LNCaP clone FGC (cell line): ENCODE data around the gene DLGAP1.
"Not testable (repeated sequence)": the region's sequence is repeated elsewhere in the genome, so short reads cannot be mapped to it uniquely, and the experiment has no call there.

ENCODE experiments used
- DNase-seq: peaks from one replicate; pipeline ENCODE4 v3.0.0-alpha.2; 2011; ENCODE audit warnings: low read depth
- H3K4me3 ChIP-seq: 2 replicates; pipeline ENCODE4 v1.5.1; 2011; ENCODE audit warnings: mild to moderate bottlenecking, low read depth, low read length, control low read depth
- TF ChIP-seq, protein P1 (sequence below): IDR thresholded peaks from 2 replicates; pipeline ENCODE4 v1.5.1; 2012; ENCODE audit warnings: mild to moderate bottlenecking; ENCODE audit not compliant: control insufficient read depth, insufficient read depth; ENCODE audit errors: extremely low read depth

The DLGAP1 gene

DNA sequence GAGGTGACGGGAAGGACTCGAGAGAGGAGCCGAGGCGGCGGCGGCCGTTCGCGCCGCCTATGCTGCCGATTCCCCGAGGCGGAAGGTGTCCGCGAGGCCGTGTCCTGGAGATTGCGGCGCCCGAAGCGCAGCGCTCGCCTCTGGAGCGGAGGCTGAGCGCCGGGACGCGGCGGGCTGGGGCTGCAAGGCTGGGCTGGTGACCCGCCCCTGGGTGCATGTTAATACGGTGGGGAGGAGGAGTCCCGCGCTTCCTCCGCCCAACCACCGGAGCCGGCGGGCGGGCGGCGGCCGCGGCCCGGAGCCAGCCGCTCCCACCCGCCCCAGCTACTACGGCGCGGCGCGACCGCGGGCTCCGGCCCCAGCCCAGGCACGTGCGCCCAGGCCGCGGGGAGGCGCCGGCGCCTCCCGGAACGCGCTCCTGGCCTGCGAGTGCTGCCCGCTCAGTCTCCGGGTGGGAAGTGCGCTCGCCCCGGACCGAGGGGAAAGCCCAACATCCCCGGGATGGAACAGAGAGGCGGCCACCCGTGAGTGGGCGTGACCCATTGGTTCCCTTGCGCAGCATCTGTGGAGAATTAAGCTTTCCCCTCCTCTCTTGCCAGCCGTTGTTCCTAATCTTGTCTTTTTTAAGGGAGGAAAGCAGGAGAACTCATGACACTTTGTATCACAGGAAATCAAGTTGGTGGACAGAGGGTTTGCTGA is at the start of gene DLGAP1:
Gene DLGAP1 (minus strand): TSS at position 195 of the 699 bp plus-strand sequence.
- TF ChIP-seq, protein P1, sequence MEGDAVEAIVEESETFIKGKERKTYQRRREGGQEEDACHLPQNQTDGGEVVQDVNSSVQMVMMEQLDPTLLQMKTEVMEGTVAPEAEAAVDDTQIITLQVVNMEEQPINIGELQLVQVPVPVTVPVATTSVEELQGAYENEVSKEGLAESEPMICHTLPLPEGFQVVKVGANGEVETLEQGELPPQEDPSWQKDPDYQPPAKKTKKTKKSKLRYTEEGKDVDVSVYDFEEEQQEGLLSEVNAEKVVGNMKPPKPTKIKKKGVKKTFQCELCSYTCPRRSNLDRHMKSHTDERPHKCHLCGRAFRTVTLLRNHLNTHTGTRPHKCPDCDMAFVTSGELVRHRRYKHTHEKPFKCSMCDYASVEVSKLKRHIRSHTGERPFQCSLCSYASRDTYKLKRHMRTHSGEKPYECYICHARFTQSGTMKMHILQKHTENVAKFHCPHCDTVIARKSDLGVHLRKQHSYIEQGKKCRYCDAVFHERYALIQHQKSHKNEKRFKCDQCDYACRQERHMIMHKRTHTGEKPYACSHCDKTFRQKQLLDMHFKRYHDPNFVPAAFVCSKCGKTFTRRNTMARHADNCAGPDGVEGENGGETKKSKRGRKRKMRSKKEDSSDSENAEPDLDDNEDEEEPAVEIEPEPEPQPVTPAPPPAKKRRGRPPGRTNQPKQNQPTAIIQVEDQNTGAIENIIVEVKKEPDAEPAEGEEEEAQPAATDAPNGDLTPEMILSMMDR: no peak
- H3K4me3 ChIP-seq: no peak within 1 kb of the TSS
- DNase-seq: no peak

DNA sequence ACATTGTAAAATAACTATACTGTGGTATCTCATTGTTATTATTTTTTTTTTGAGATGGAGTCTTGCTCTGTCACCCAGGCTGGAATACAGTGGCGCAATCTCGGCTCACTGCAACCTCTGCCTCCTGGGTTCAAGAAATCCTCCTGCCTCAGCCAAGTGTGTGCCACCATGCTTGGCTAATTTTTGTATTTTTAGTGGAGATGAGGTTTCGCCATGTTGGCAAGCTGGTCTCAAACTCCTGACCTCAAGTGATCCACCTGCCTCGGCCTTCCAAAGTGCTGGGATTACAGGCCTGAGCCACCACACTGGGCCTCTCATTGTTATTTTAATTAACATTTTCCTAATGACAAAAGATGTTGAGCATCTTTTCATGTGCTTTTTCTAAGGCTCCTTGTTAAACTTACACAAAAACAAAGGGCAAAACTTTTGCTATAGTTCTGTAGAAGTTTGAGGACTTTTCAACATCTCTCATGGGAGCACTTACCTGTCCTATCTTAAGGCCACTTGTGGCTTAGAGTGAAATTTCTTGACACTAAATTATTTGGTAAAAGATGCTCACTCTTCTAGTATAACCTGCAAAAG is 39.7 kb upstream of the DLGAP1 start:
- not testable (repeated sequence) for H3K4me3 ChIP-seq, DNase-seq

DNA sequence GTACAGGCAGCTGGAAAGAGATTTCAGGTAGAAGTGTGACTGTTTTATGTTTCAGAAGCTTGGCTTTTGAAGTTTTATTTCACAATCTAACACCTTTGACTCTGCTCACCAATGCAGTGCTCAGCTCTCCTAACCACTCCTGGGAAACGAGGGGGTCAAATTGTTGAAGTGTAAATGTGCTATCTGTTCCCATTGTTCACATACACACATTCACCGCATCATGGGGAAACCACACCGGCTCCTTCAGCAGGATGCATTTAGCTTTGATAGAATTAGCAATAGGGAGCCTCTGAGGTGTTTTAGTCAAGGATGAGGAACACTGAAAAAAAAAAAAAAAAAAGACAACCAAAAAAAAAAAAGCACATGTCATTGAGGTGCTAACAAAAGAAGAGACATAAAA is 13.4 kb upstream of the DLGAP1 start:
- H3K4me3 ChIP-seq: no peak overlapping the region
- TF ChIP-seq, protein P1: no peak
- no peak for DNase-seq

DNA sequence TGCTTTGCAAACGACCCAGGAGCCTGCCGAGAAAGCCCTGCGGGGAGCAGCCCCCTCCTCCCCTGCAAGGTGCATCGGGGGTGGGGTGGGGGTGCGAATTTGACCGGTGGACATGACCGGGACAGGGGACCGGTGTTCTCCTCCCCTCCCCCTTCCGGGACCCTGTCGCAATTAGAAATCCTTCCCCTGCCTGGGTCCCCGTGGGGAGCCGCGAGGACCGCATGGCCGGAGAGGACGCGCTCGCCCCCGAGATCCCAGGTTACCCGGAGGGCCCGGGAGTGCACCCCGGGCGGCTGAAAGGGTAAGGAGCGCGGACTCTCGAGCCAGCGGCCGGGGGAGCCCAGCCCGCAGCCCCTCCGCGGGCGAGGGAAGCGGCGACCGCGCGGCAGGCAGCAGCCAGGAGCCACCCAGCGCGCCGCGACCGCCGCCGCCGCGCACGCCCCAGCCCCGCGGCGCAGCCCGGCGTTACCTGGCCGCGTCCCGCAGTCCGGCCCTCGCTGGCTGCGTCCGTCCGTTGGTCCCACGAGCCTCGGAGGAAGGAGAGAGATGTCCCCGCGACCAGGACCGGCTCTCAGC is 482 bp downstream of the DLGAP1 start:
- no peak for DNase-seq

DNA sequence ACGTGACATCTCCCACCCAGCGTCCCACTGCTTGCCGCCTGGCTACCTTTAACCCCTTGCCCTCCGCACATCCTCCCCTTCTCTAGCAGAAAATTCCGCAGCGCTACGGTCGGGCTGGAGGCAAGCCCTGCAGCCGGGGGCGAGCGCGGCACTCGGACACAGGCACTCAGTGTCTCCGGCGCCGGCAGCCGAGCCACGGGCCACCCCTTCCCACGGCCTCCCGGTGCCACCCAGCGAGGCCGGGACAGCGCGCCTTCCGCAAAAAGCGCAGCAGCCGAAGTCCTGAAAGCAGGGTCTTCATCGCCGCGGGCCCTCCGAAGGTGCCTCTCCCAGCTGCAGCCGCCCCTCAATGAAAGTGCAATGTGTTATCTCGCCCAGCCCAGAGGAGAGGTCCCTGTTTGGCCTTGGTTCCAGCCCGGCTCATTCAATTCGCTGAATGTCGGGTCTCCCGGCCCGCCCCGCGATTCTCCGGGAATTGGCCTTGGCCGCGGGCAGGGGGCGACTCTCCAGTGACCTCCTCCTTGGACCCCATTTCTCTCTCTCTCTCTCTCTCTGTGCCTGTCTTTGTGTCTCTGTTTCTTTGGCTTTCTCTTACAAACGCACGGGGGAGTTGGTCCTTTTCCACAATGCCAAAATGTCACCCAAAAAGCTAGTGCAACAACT is 1.1 kb downstream of the DLGAP1 start:
- DNase-seq: no peak
- TF ChIP-seq, protein P1: no peak
- H3K4me3 ChIP-seq: no peak overlapping the region

More for the DNA sequence above, 482 bp downstream of the DLGAP1 start:
- H3K4me3 ChIP-seq: no peak overlapping the region
- TF ChIP-seq, protein P1: no peak

DNA sequence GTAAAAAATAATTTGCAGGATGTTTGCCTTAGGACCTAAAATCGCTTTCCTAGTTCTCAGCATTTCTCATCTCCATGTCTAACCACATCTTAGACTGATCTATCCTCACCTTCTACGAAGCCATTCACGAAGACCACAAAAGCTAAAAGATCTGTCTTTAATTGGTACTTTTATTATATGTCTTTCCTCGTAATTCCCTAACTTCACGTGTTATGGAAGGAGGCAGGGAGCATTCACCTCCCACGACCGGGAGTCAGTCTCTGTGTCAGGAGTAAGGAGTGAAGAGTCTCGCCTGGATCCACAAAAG is 1.6 kb downstream of the DLGAP1 start:
- TF ChIP-seq, protein P1: no peak
- DNase-seq: no peak
- H3K4me3 ChIP-seq: no peak overlapping the region

DNA sequence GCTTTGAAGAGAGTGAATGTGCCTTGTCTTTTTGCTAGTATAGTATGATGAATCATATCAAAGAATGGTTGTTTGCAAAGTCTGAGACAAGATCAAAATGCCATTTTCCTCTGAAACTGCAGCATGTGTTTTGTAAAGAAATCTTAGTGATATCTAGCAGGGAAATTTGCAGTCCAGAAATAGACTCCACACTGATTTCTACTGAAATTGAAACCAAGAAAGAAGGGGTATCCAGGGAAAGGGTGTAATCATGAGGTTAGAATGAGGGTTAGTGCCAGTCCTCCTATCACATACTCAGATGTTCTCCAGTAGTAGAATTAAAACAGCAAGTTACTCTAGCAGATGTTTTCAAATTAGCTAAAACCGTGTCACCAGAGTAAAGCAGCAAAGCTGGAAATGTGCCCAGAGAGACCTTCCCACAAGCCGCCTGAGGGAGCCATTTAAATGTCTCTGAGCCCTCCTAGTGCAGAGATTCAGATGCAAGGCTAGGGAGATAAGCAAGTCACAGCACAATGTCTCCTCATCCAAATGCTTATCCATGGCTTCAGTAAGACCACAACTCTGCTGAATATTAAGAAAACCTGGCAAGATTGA is 4.9 kb downstream of the DLGAP1 start:
- no peak overlapping the region for H3K4me3 ChIP-seq
- TF ChIP-seq, protein P1: no peak
- no peak for DNase-seq
